ENCODE data around the gene ADAM12. TPM values are rescaled to one million over a fixed set of nuclear protein-coding genes. Genes with fewer than 3 reads are reported as not detected.

ADAM12 gene
- total RNA-seq, 2 donors from 2014 or later, result 0.46 TPM; not detected in 1

GRCh38 chr10:126226988-126227761 lies 161.1 kb downstream of the ADAM12 start:
- Mint-ChIP-seq H3K4me1 (peaks cover 3% of the 10 kb centered on the region), H3K4me3 (no peak overlapping the region), H3K27ac (no peak overlapping the region), H3K36me3 (ENCODE audit: low read depth) (no peaks in the 10 kb centered on the region), H3K27me3 (ENCODE audit: insufficient read depth) (peaks cover 2% of the 10 kb centered on the region), H3K9me3 (no peaks in the 10 kb centered on the region)
- TF ChIP-seq, protein P1, sequence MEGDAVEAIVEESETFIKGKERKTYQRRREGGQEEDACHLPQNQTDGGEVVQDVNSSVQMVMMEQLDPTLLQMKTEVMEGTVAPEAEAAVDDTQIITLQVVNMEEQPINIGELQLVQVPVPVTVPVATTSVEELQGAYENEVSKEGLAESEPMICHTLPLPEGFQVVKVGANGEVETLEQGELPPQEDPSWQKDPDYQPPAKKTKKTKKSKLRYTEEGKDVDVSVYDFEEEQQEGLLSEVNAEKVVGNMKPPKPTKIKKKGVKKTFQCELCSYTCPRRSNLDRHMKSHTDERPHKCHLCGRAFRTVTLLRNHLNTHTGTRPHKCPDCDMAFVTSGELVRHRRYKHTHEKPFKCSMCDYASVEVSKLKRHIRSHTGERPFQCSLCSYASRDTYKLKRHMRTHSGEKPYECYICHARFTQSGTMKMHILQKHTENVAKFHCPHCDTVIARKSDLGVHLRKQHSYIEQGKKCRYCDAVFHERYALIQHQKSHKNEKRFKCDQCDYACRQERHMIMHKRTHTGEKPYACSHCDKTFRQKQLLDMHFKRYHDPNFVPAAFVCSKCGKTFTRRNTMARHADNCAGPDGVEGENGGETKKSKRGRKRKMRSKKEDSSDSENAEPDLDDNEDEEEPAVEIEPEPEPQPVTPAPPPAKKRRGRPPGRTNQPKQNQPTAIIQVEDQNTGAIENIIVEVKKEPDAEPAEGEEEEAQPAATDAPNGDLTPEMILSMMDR (conservative IDR thresholded peaks at IDR 0.05), result no peak
- Histone ChIP-seq H3K27ac (ENCODE audit: low read depth, low read length) (no peak overlapping the region), H3K4me3 (ENCODE audit: low read length) (no peak overlapping the region), H3K36me3 (ENCODE audit: control insufficient read depth, insufficient read depth, low read length) (no peaks in the 10 kb centered on the region), H3K9me3 (ENCODE audit: control insufficient read depth, low read length) (no peaks in the 10 kb centered on the region), H3K4me1 (ENCODE audit: control insufficient read depth, insufficient read depth, low read length) (no peaks in the 10 kb centered on the region), H3K9ac (ENCODE audit: extremely low read depth, low read length, poor library complexity, severe bottlenecking) (no peak overlapping the region), H3K27me3 (ENCODE audit: control insufficient read depth, insufficient read depth, low read length, poor library complexity, severe bottlenecking) (no peaks in the 10 kb centered on the region)
- WGBS, 2 experiments (ENCODE audit: insufficient coverage in 1 of 2, insufficient read length in 1 of 2), result 92 to 93% methylated on average over 8 to 10 of the region's 10 CpGs
- no peak for DNase-seq

DNA sequence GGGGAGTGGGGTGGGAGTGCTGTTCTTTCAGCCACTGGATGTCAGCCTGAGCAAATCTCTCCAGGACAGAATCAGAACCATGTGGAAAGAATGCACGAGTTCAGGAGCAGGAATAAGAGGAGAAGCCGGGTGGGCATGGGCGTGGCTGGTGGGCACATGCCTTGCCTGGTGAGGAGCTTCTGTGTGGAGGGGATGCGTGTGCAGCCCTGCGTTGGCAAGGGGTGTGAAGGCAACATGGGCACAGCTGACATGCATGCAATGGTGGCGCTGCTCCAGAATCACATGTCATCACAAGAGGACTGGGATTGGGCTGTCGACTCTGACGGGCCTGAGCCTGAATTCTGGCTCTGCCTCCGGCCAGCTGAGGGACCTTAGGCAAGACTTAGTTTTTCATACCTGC lies 162.1 kb downstream of the ADAM12 start:
- Mint-ChIP-seq H3K4me1 (peaks cover 3% of the 10 kb centered on the region), H3K27me3 (ENCODE audit: insufficient read depth) (peaks cover 2% of the 10 kb centered on the region), H3K4me3 (no peak overlapping the region), H3K27ac (no peak overlapping the region), H3K9me3 (no peaks in the 10 kb centered on the region), H3K36me3 (ENCODE audit: low read depth) (no peaks in the 10 kb centered on the region)
- H3K4me3 ChIP-seq (ENCODE audit: low read length), result no peak overlapping the region
- H3K27me3 ChIP-seq (ENCODE audit: control insufficient read depth, insufficient read depth, low read length, poor library complexity, severe bottlenecking), result no peaks in the 10 kb centered on the region
- DNase-seq, result no peak
- H3K9ac ChIP-seq (ENCODE audit: extremely low read depth, low read length, poor library complexity, severe bottlenecking), result no peak overlapping the region
- H3K27ac ChIP-seq (ENCODE audit: low read depth, low read length), result no peak overlapping the region
- H3K36me3 ChIP-seq (ENCODE audit: control insufficient read depth, insufficient read depth, low read length), result no peaks in the 10 kb centered on the region
- H3K4me1 ChIP-seq (ENCODE audit: control insufficient read depth, insufficient read depth, low read length), result no peaks in the 10 kb centered on the region
- no peaks in the 10 kb centered on the region for H3K9me3 ChIP-seq (ENCODE audit: control insufficient read depth, low read length)
- WGBS, 2 experiments (ENCODE audit: insufficient coverage in 1 of 2, insufficient read length in 1 of 2), result 92 to 93% methylated on average over 5 to 9 of the region's 9 CpGs
- TF ChIP-seq, protein P1 (conservative IDR thresholded peaks at IDR 0.05), result no peak

- Mint-ChIP-seq H3K36me3 (ENCODE audit: low read depth) (no peaks in the 10 kb centered on the region), H3K4me1 (peaks cover 3% of the 10 kb centered on the region), H3K27ac (no peak overlapping the region), H3K9me3 (no peaks in the 10 kb centered on the region), H3K27me3 (ENCODE audit: insufficient read depth) (peaks cover 2% of the 10 kb centered on the region), H3K4me3 (no peak overlapping the region)
- Histone ChIP-seq H3K27me3 (ENCODE audit: control insufficient read depth, insufficient read depth, low read length, poor library complexity, severe bottlenecking) (no peaks in the 10 kb centered on the region), H3K9me3 (ENCODE audit: control insufficient read depth, low read length) (no peaks in the 10 kb centered on the region), H3K4me3 (ENCODE audit: low read length) (no peak overlapping the region), H3K27ac (ENCODE audit: low read depth, low read length) (no peak overlapping the region), H3K36me3 (ENCODE audit: control insufficient read depth, insufficient read depth, low read length) (no peaks in the 10 kb centered on the region), H3K4me1 (ENCODE audit: control insufficient read depth, insufficient read depth, low read length) (no peaks in the 10 kb centered on the region), H3K9ac (ENCODE audit: extremely low read depth, low read length, poor library complexity, severe bottlenecking) (no peak overlapping the region)
- DNase-seq, result no peak
- WGBS, 2 experiments (ENCODE audit: insufficient coverage in 1 of 2, insufficient read length in 1 of 2), result 89 to 96% methylated on average over 9 of the region's 9 CpGs
- TF ChIP-seq, protein P1 (conservative IDR thresholded peaks at IDR 0.05), result no peak
Measured at GRCh38 chr10:126225672-126226008, 162.6 kb downstream of the ADAM12 start.

All from endodermal cell (in vitro differentiated cells).